Spinal cord (tissue), 10 donors: ENCODE measurements around the gene RPTOR. TPM values are rescaled to one million over a fixed set of nuclear protein-coding genes. Genes with fewer than 3 reads are reported as not detected.

Experiments used
- DNase-seq, 6 donors: peaks; one replicate each; pipeline versions ENCODE4 v3.0.0 to v3.0.0-alpha.2; 2013 to 2015; ENCODE audit warnings: low spot score in 6 of 6, low read depth in 4 of 6
- H3K27ac ChIP-seq: one replicate; pipeline ENCODE4 v1.5.1; 2013; ENCODE audit warnings: low read depth, low read length, control low read depth
- H3K27me3 ChIP-seq: one replicate; pipeline ENCODE4 v1.6.1; 2013; ENCODE audit warnings: low read length; ENCODE audit not compliant: control insufficient read depth, insufficient read depth
- H3K36me3 ChIP-seq: one replicate; pipeline ENCODE4 v1.6.1; 2013; ENCODE audit warnings: low read length; ENCODE audit not compliant: control insufficient read depth, insufficient read depth
- H3K4me1 ChIP-seq: one replicate; pipeline ENCODE4 v1.6.1; 2013; ENCODE audit warnings: low read length; ENCODE audit not compliant: control insufficient read depth, insufficient read depth
- H3K4me3 ChIP-seq: one replicate; pipeline ENCODE4 v1.5.1; 2013; ENCODE audit warnings: low read depth, low read length, control low read depth
- H3K9me3 ChIP-seq: one replicate; pipeline ENCODE4 v1.6.1; 2013; ENCODE audit warnings: low read length; ENCODE audit not compliant: control insufficient read depth, insufficient read depth
- WGBS: methylation state at CpG from one replicate; pipeline ENCODE4 v1.1.5; 2013; ENCODE audit warnings: missing lambda C conversion rate; ENCODE audit not compliant: insufficient coverage; 5-methylcytosine and 5-hydroxymethylcytosine counted together
- polyA plus RNA-seq, 2 donors: library from polyadenylated mRNA; unstranded; fragments of 120-200 nt; gene quantifications; one replicate each; pipeline ENCODE4 v1.2.1, GENCODE V29; 2013; ENCODE audit not compliant: insufficient read length in 2 of 2
- total RNA-seq, 2 donors: library from RNA; depleted of rRNA in 1 of 2; stranded (reverse); fragments of 120-200 nt in 1 of 2; fragments of >200 nt in 1 of 2; gene quantifications; one replicate each; pipeline versions ENCODE4 v1.2.3 to v1.2.4, GENCODE V29; 2013 to 2014
- donor health status: healthy.

RPTOR gene
- total and polyA plus RNA-seq, 4 donors: 17.1 to 27.2 (median 21.6) TPM

GRCh38 chr17:80769516-80769915 is 224.9 kb downstream of the RPTOR start:
- Histone ChIP-seq H3K4me1 (peaks cover 21% of the 10 kb centered on the region), H3K36me3 (peaks cover 15% of the 10 kb centered on the region), H3K9me3 (no peaks in the 10 kb centered on the region), H3K27me3 (no peaks in the 10 kb centered on the region), H3K4me3 (no peak overlapping the region), H3K27ac (no peak overlapping the region)
- no peak for DNase-seq
- 91% methylated on average over 9 of the region's 10 CpGs for WGBS

DNA sequence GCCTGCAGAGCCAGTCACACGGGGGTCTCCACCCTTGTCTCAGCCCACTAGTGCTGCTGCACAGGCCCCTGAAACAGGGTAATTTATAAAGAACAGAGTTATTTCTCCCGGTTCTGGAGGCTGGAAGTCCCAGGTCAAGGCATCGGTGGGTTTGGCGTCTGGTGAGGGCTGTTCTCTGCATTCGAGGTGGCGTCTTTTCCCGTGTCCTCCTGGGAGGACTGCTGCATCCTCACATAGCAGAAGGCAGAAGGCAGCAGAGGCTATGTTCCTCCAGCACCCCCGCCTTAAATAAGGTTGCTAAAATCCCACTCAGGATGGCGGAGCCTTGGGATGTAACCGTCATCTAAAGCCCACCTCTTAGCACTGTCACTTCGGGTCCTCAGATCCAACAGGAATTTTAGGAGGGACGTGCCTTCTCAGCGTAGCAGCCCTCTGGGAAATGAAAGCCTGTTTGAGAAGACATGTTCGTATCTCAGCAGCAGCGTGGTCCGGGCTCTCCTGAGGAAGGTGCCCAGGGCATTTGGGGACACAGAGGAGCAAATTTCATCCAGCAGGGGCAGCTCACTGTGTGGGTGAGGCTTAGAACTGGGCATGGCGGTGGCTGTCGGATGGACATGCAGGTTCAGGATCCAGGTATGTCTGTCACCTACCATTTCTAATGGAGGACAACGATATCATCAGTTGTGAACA is 225.4 kb downstream of the RPTOR start:
- Histone ChIP-seq H3K4me3 (no peak overlapping the region), H3K27ac (no peak overlapping the region), H3K4me1 (peaks cover 26% of the 10 kb centered on the region), H3K27me3 (no peaks in the 10 kb centered on the region), H3K9me3 (no peaks in the 10 kb centered on the region), H3K36me3 (peaks cover 19% of the 10 kb centered on the region)
- WGBS: 90% methylated on average over 19 of the region's 19 CpGs
- DNase-seq: no peak

DNA sequence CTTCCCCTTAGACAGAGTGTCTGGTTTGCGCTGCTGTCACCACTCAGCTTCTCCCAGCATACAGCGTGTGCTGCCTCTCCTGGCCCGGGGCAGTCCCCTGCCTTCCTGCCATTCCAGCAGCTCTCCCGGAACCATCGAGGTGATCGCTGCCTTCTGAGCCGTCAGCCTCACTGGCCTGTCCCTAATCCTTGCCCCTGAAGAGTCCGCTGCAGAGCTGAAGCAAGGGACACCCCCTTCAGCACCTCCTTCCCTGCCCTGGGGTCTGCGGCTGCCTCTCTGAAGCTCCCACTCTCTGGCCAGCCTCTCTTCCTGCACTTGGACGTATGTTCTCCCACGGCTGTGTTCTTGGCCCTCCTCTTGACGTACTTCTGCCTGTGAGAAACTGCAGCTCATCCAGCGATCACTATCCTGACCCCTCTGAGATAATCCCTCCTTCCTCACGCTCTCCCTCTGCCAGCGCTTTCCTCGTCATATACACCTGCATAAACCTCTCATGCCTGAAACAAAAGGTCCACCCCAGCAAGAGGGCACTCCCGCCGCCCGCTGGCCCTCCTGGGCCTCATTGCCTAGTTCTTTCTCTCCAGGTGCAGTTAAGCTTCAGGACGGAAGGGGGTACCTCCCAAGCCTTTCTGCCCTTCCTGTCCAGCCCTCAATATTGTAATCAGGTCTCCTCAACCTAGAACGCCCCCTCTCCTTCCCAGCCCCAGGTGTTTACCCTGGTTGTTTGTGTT is 226.4 kb downstream of the RPTOR start:
- peaks cover 26% of the 10 kb centered on the region for H3K4me1 ChIP-seq
- DNase-seq: no peak
- H3K4me3 ChIP-seq: no peak overlapping the region
- 88% methylated on average over 19 of the region's 21 CpGs for WGBS
- H3K27ac ChIP-seq: no peak overlapping the region
- no peaks in the 10 kb centered on the region for H3K9me3 ChIP-seq
- H3K36me3 ChIP-seq: peaks cover 19% of the 10 kb centered on the region
- no peaks in the 10 kb centered on the region for H3K27me3 ChIP-seq

DNA sequence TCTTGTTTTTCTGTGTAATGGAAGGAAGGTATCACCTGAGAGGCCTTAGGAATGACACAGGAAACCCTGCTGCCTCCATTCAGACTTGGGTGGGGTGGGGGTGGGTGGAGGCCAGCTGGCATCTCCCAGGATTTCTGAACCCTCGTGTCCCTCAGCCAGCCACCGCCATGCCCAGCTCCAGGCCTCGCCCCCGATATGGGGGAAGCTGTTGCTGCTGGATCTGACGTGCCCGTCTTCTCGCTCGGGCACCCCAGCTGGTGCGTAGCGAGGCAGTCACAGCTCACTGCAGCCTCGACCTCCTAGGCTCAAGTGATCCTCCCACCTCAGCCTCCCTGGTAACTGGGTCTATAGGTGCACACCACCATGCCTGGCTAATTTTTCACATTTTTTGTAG is 227.0 kb downstream of the RPTOR start:
- Histone ChIP-seq H3K9me3 (no peaks in the 10 kb centered on the region), H3K4me1 (peaks cover 26% of the 10 kb centered on the region), H3K27me3 (no peaks in the 10 kb centered on the region), H3K4me3 (no peak overlapping the region), H3K36me3 (peaks cover 19% of the 10 kb centered on the region), H3K27ac (no peak overlapping the region)
- no peak for DNase-seq
- 85% methylated on average over 11 of the region's 11 CpGs for WGBS

DNA sequence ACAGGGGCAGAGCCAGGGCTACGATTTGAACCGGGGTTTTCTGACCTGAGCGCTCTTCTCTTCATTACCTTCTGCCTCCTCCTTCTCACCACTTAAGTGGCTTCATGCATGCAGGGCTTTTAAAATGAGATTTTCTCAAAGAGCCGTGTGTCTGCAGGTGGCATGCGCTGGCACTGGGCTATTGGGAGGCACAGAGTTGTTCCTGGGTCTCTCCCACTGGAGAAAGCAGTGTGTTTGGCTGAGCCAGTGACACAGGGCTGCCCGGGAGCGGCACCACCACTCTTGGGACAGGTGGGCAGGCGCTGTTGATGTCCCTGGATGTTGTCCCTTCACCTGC is 228.2 kb downstream of the RPTOR start:
- 72% methylated on average over 7 of the region's 8 CpGs for WGBS
- Histone ChIP-seq H3K9me3 (no peaks in the 10 kb centered on the region), H3K36me3 (peaks cover 19% of the 10 kb centered on the region), H3K4me1 (peaks cover 26% of the 10 kb centered on the region), H3K4me3 (no peak overlapping the region), H3K27me3 (no peaks in the 10 kb centered on the region), H3K27ac (peak overlapping the region; percentile 4)
- peak in 1 of 6 donors; percentile 45 for DNase-seq

GRCh38 chr17:80773243-80773991 is 228.8 kb downstream of the RPTOR start:
- Histone ChIP-seq H3K4me1 (peaks cover 26% of the 10 kb centered on the region), H3K36me3 (peaks cover 19% of the 10 kb centered on the region), H3K27ac (peak overlapping the region; percentile 4), H3K9me3 (no peaks in the 10 kb centered on the region), H3K27me3 (no peaks in the 10 kb centered on the region), H3K4me3 (no peak overlapping the region)
- DNase-seq: peak in 3 of 6 donors; percentile 61 to 96 (median 89)
- 17% methylated on average over 13 of the region's 19 CpGs for WGBS

DNA sequence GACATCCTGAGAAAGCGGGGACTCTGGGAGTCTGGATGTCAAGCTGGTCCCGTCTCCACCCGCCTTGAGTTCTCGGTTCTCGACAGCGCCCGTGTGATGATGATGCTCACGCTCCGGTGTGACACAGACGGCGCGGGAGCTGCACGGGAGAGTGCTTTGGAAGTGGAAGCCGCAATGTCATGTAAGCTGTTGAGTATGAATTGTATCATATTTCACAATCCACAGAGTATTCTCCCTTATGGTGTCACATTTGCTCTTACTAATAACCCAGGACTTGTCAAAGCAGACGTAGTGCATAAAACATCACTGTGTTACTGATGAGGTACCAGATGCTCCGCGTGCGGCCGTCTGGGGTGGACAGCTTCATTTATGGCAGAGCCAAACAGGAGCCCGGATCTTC is 229.5 kb downstream of the RPTOR start:
- Histone ChIP-seq H3K4me1 (peaks cover 26% of the 10 kb centered on the region), H3K27ac (no peak overlapping the region), H3K27me3 (no peaks in the 10 kb centered on the region), H3K36me3 (peaks cover 22% of the 10 kb centered on the region), H3K4me3 (no peak overlapping the region), H3K9me3 (no peaks in the 10 kb centered on the region)
- DNase-seq: peak in 2 of 6 donors; percentile 37 to 71
- 79% methylated on average over 18 of the region's 20 CpGs for WGBS

- 55% methylated on average over 21 of the region's 21 CpGs for WGBS
- no peak overlapping the region for H3K27ac ChIP-seq
- H3K36me3 ChIP-seq: peaks cover 24% of the 10 kb centered on the region
- H3K4me1 ChIP-seq: peaks cover 28% of the 10 kb centered on the region
- no peaks in the 10 kb centered on the region for H3K9me3 ChIP-seq
- no peak overlapping the region for H3K4me3 ChIP-seq
- peak in 1 of 6 donors; percentile 64 for DNase-seq
- H3K27me3 ChIP-seq: no peaks in the 10 kb centered on the region
Measured at GRCh38 chr17:80774643-80775281, 230.1 kb downstream of the RPTOR start.

GRCh38 chr17:80775863-80776262 is 231.2 kb downstream of the RPTOR start:
- 90% methylated on average over 2 of the region's 2 CpGs for WGBS

More at GRCh38 chr17:80775863-80776262, 231.2 kb downstream of the RPTOR start:
- Histone ChIP-seq H3K27me3 (no peaks in the 10 kb centered on the region), H3K4me1 (peaks cover 36% of the 10 kb centered on the region), H3K27ac (no peak overlapping the region), H3K9me3 (no peaks in the 10 kb centered on the region), H3K36me3 (peaks cover 21% of the 10 kb centered on the region), H3K4me3 (no peak overlapping the region)
- no peak for DNase-seq
